Esophagus muscularis mucosa (tissue), 4 donors: ENCODE data around the gene POLDIP3. TPM values are rescaled to one million over a fixed set of nuclear protein-coding genes. Genes with fewer than 3 reads are reported as not detected.

Source experiments
- DNase-seq: peaks from one replicate; pipeline ENCODE4 v3.0.0-alpha.2; 2017; ENCODE audit errors: extremely low spot score
- H3K27ac ChIP-seq, 4 donors: fragments of 200-600 bp; sonication (generic); replicated peaks in 1 of 4; 1 replicate in 3 of 4; 2 replicates in 1 of 4; pipeline ENCODE4 v1.5.1; 2016 to 2019; ENCODE audit warnings: mild to moderate bottlenecking in 1 of 4
- H3K27me3 ChIP-seq, 4 donors: fragments of 200-600 bp; sonication (generic); one replicate each; pipeline versions ENCODE4 v1.5.1 to v1.6.0; 2016 to 2019
- H3K36me3 ChIP-seq, 4 donors: fragments of 200-600 bp; sonication (generic); one replicate each; pipeline ENCODE4 v1.5.1; 2016 to 2019
- H3K4me1 ChIP-seq, 4 donors: fragments of 200-600 bp; sonication (generic); one replicate each; pipeline ENCODE4 v1.5.1; 2016 to 2019
- H3K4me3 ChIP-seq, 4 donors: fragments of 200-600 bp; sonication (generic); 1 replicate in 2 of 4; 2 replicates in 2 of 4; pipeline ENCODE4 v1.5.1; 2016 to 2019; ENCODE audit warnings: mild to moderate bottlenecking in 4 of 4, moderate library complexity in 1 of 4
- H3K9me3 ChIP-seq, 4 donors: fragments of 200-600 bp; sonication (generic); 1 replicate in 3 of 4; 2 replicates in 1 of 4; pipeline ENCODE4 v1.5.1; 2016 to 2019
- EP300 ChIP-seq: sonication (generic); formaldehyde crosslinking; IDR thresholded peaks from one replicate; pipeline ENCODE4 v1.6.1; 2017; ENCODE audit warnings: antibody characterized with exemption
- POLR2A ChIP-seq: fragments of 450-650 bp; IDR thresholded peaks from one replicate; pipeline ENCODE4 v1.6.1; 2017; ENCODE audit warnings: antibody characterized with exemption, moderate library complexity, mild to moderate bottlenecking, low read depth
- POLR2AphosphoS5 ChIP-seq, 2 donors: sonication (generic); formaldehyde crosslinking; IDR thresholded peaks; one replicate each; pipeline ENCODE4 v1.6.1; 2017; ENCODE audit warnings: antibody characterized with exemption in 2 of 2
- WGBS: methylation state at CpG from one replicate; pipeline ENCODE4 v1.1.5; 2018; 5-methylcytosine and 5-hydroxymethylcytosine counted together
- intact Hi-C: fragments of 100-400 bp; cut with DNase I; formaldehyde crosslinking; loops from one replicate; pipeline ENCODE4 v1.15.1; 2023
- total RNA-seq, 4 donors: library from RNA; depleted of rRNA; stranded (reverse); fragments of >200 nt; gene quantifications; one replicate each; pipeline versions ENCODE4 v1.1.0 to v1.2.1, GENCODE V29; 2016
- TF ChIP-seq, protein P1 (sequence below), 3 experiments: fragments of 200-600 bp in 2 of 3; fragments of 450-650 bp in 1 of 3; sonication (generic) in 2 of 3; IDR thresholded peaks; one replicate each; pipeline ENCODE4 v1.5.1; 2017 to 2019; ENCODE audit warnings: antibody characterized with exemption in 3 of 3, mild to moderate bottlenecking in 2 of 3, moderate library complexity in 1 of 3

POLDIP3 gene, protein sequence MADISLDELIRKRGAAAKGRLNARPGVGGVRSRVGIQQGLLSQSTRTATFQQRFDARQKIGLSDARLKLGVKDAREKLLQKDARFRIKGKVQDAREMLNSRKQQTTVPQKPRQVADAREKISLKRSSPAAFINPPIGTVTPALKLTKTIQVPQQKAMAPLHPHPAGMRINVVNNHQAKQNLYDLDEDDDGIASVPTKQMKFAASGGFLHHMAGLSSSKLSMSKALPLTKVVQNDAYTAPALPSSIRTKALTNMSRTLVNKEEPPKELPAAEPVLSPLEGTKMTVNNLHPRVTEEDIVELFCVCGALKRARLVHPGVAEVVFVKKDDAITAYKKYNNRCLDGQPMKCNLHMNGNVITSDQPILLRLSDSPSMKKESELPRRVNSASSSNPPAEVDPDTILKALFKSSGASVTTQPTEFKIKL
- 10 to 100 TPM; 30.6 to 47.6 (median 39.6) TPM for total RNA-seq

DNA sequence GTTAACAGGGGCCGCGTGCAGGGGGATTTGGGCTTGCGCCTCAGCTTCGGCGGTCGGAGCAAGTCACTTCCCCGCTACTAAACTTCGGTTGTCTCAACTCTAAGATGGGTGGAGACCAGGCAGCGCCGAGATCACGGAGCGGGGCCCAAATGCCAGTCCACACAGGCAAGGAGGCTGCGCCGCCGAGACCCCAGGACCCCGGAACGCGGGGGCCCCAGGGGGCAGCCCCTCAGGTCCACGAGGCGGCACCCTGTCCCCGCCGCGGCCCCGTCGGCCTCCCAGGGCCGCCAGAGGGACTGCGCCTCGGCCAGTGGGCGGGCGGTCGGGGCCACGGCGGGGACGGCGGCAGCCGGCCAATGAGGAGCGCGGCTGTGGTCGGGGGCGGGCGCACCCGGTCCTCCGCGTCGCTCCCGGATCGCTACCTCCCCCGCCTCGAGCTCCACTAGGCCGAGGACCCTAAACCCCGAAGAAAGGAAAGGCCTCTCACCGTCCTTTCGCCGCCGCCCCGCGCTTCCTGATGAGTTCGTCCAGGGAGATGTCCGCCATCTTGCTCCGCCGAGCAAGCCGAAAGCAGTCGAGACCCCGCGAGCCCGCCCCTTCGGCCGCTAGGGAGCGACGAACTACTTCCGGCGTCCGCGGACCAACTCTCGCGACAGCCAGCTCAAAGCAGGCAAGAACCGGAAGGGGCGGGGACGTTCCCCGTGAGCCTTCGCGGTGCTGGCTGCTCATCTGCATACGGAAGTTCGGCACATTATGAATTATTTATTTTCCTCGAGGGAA is at the start of gene POLDIP3:
TSS of gene POLDIP3 (minus strand) at position 572 of the 780 bp plus-strand sequence. CDS start at position 546, 26 bp downstream.
- Histone ChIP-seq H3K27me3 (no peaks in the 10 kb centered on the region), H3K4me1 (peaks cover 49 to 75% (median 71%) of the 10 kb centered on the region in 4 donors), H3K9me3 (no peaks in the 10 kb centered on the region), H3K36me3 (peaks cover 6 to 20% (median 16%) of the 10 kb centered on the region in 4 donors), H3K4me3 (peak within 1 kb of the TSS; percentile 74 to 95 (median 83)), H3K27ac (peak within 1 kb of the TSS; percentile 95 to 98 (median 96))
- DNase-seq, result peak; percentile 99
- TF ChIP-seq EP300, result no peak
- TF ChIP-seq POLR2AphosphoS5 (IDR thresholded peaks at IDR 0.05), result peak in 1 of 2 donors; percentile 95
- TF ChIP-seq, protein P1, sequence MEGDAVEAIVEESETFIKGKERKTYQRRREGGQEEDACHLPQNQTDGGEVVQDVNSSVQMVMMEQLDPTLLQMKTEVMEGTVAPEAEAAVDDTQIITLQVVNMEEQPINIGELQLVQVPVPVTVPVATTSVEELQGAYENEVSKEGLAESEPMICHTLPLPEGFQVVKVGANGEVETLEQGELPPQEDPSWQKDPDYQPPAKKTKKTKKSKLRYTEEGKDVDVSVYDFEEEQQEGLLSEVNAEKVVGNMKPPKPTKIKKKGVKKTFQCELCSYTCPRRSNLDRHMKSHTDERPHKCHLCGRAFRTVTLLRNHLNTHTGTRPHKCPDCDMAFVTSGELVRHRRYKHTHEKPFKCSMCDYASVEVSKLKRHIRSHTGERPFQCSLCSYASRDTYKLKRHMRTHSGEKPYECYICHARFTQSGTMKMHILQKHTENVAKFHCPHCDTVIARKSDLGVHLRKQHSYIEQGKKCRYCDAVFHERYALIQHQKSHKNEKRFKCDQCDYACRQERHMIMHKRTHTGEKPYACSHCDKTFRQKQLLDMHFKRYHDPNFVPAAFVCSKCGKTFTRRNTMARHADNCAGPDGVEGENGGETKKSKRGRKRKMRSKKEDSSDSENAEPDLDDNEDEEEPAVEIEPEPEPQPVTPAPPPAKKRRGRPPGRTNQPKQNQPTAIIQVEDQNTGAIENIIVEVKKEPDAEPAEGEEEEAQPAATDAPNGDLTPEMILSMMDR (IDR thresholded peaks at IDR 0.05), result peak; percentile 7 to 54 (median 32)
- peak; percentile 25 for TF ChIP-seq POLR2A
- 0% methylated on average over 36 of the region's 85 CpGs for WGBS
- intact Hi-C loops, result no loop called here

DNA sequence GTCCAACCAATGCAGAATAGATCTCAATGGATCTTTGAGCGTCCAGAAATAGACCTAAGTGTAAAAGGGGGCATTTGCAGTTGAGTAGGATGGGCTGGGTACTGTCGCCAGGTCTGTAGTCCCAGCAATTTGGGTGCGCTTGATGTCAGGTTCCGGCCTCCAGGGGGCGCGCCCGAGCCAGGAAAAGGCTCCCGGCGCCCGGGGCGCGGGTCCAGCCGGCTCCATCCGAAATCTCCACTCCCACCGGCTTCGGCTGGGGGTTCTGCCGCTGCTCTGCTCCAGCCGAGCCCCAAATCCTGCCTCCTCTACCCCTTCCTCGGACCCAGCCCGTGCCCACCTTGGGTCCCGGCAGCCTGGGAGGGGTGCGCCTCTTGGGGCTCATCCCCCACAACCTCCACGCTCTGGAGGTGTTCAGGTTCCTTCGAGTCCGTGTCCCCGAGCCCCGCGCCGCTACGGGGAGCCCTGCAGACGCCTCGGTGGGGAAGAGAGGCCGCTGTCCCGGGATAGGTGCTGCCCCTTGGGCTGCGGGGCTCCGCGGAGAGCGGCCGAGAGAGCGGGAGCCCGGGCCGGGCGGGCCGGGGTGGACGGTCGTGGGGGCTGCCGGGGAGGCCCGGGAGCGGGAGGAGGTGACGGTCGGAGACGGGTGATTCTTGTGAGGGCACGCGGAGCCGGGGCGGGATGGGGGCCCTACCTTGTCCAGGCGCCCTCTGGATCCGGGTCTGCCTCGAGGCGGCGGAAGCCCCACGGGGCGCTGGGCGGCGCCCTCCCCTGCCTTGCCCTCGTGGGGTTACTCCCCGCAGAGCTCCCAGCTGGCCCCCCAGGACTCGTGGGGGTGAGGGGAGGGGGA is 47.5 kb upstream of the POLDIP3 start:
- intact Hi-C loops, result loop anchor here (5.0 to 10.0 kb wide), 3 partner anchors 55 to 193 kb away; partner anchors contain the start of gene ARFGAP3
- no peaks in the 10 kb centered on the region for H3K9me3 ChIP-seq
- H3K4me1 ChIP-seq, result peaks cover 8 to 16% (median 15%) of the 10 kb centered on the region in 4 donors
- WGBS, result 4% methylated on average over 27 of the region's 68 CpGs
- H3K27ac ChIP-seq, result peak overlapping the region; percentile 67 to 79 (median 74)
- TF ChIP-seq, protein P1 (IDR thresholded peaks at IDR 0.05), result peak; percentile 81 to 88 (median 82)
- no peak for TF ChIP-seq POLR2A
- no peak for TF ChIP-seq EP300
- TF ChIP-seq POLR2AphosphoS5 (IDR thresholded peaks at IDR 0.05), result peak; percentile 43 to 49
- DNase-seq, result no peak
- H3K36me3 ChIP-seq, result no peaks in the 10 kb centered on the region
- H3K4me3 ChIP-seq, result peak overlapping the region; percentile 60 to 72 (median 64)
- H3K27me3 ChIP-seq, result no peaks in the 10 kb centered on the region

DNA sequence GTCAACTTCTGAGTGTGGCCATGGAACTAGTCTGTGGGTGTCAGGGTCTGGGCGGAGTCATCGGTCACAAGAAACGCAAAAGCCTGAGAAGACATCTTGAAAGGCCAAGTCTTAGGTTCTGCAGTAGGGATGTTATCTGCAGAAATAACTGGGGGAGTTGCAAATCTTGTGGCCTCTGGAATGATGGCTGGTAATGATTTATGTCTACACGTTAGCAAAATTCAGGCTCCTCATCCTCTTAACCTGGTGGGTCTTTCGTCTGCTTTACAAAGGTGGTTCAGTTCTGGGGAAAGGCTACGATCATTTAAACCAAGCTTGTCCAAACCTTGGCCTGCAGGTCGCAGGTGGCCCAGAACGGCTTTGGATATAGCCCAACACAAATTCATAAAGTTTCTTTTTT is 41.9 kb upstream of the POLDIP3 start:
- Histone ChIP-seq H3K4me1 (peaks cover under 1 to 3% (median 2%) of the 10 kb centered on the region in 4 donors), H3K9me3 (no peaks in the 10 kb centered on the region), H3K27ac (no peak overlapping the region), H3K27me3 (no peaks in the 10 kb centered on the region), H3K4me3 (no peak overlapping the region), H3K36me3 (no peaks in the 10 kb centered on the region)
- no peak for DNase-seq
- 95% methylated on average over 8 of the region's 8 CpGs for WGBS
- TF ChIP-seq POLR2AphosphoS5 (IDR thresholded peaks at IDR 0.05) (no peak), EP300 (no peak), POLR2A (no peak)
- TF ChIP-seq, protein P1 (IDR thresholded peaks at IDR 0.05), result no peak
- intact Hi-C loops, result no loop called here

DNA sequence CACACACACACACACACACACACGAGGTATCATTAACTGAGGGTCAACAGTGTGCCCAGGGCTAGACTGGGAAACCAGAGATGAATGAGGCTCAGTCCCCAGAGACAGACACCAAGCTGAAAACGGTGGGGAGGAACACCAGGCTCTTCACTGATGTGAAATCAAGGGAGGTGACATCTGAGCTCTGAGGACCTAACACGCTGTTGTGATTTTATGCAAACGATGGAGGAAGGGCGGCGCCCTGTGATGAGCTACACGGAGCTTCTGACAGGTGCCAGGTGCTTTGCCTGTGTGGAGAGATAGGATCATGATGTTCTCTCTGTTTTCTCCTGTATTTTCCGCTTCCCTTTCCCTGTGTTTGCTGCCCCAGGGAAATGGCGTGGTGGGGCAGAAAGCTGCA is 41.0 kb upstream of the POLDIP3 start:
- Histone ChIP-seq H3K4me1 (no peaks in the 10 kb centered on the region), H3K27me3 (no peaks in the 10 kb centered on the region), H3K4me3 (no peak overlapping the region), H3K27ac (no peak overlapping the region), H3K36me3 (no peaks in the 10 kb centered on the region), H3K9me3 (no peaks in the 10 kb centered on the region)
- no peak for TF ChIP-seq POLR2A
- TF ChIP-seq EP300, result no peak
- TF ChIP-seq, protein P1 (IDR thresholded peaks at IDR 0.05), result no peak
- TF ChIP-seq POLR2AphosphoS5 (IDR thresholded peaks at IDR 0.05), result no peak
- DNase-seq, result no peak
- intact Hi-C loops, result no loop called here
- 80% methylated on average over 9 of the region's 9 CpGs for WGBS
